Natural killer cell (primary cell): ENCODE measurements around the gene TMEM150A. TPM values are rescaled to one million over a fixed set of nuclear protein-coding genes. Genes with fewer than 3 reads are reported as not detected.

Source experiments
- ATAC-seq, 3 donors: fragments of 150-1000 bp in 2 of 3; fragments of 200-7000 bp in 1 of 3; cut with Tn5 transposase; 1 replicate in 1 of 3; 2 replicates in 2 of 3; pipeline ENCODE4 v1.10.0; 2021; ENCODE audit warnings: mild to moderate bottlenecking in 2 of 3, moderate library complexity in 2 of 3
- DNase-seq, 2 donors: peaks; one replicate each; pipeline versions ENCODE4 v3.0.0 to v3.0.0-alpha.2; 2013 to 2021; ENCODE audit warnings: mixed read lengths in 1 of 2
- H3K27ac ChIP-seq: one replicate; pipeline ENCODE4 v1.5.1; 2013; ENCODE audit warnings: mild to moderate bottlenecking, low read length
- H3K27me3 ChIP-seq: one replicate; pipeline ENCODE4 v1.6.1; 2013; ENCODE audit warnings: low read length; ENCODE audit not compliant: control insufficient read depth, insufficient read depth
- H3K36me3 ChIP-seq: one replicate; pipeline ENCODE4 v1.6.1; 2013; ENCODE audit warnings: low read length; ENCODE audit not compliant: control insufficient read depth, insufficient read depth
- H3K4me1 ChIP-seq: one replicate; pipeline ENCODE4 v1.6.1; 2013; ENCODE audit warnings: low read length; ENCODE audit not compliant: control insufficient read depth, insufficient read depth
- H3K4me3 ChIP-seq: one replicate; pipeline ENCODE4 v1.5.1; 2013; ENCODE audit warnings: low read length
- H3K9me3 ChIP-seq: one replicate; pipeline ENCODE4 v1.6.1; 2013; ENCODE audit warnings: low read length; ENCODE audit not compliant: control insufficient read depth, insufficient read depth
- H3K27ac Mint-ChIP-seq, 2 donors: one replicate each; pipeline ENCODE4 v1.8.0; 2022; ENCODE audit warnings: mild to moderate bottlenecking in 2 of 2, mixed read lengths in 2 of 2, moderate library complexity in 1 of 2
- H3K27me3 Mint-ChIP-seq, 2 donors: one replicate each; pipeline ENCODE4 v1.8.0; 2022; ENCODE audit warnings: low read depth in 2 of 2, mixed read lengths in 2 of 2
- H3K36me3 Mint-ChIP-seq: one replicate; pipeline ENCODE4 v1.8.0; 2022; ENCODE audit warnings: mixed read lengths
- H3K4me1 Mint-ChIP-seq, 2 donors: one replicate each; pipeline ENCODE4 v1.8.0; 2022; ENCODE audit warnings: mixed read lengths in 2 of 2
- H3K4me3 Mint-ChIP-seq: one replicate; pipeline ENCODE4 v1.8.0; 2022; ENCODE audit warnings: mild to moderate bottlenecking, moderate library complexity, mixed read lengths
- H3K9me3 Mint-ChIP-seq, 2 donors: one replicate each; pipeline ENCODE4 v1.8.0; 2022; ENCODE audit warnings: mixed read lengths in 2 of 2
- CTCF ChIP-seq: fragments of 200-600 bp; IDR thresholded peaks from one replicate; pipeline ENCODE4 v1.8.0; 2022; ENCODE audit warnings: antibody characterized with exemption
- WGBS: methylation state at CpG from one replicate; pipeline ENCODE4 v1.1.7; 2013; ENCODE audit warnings: missing lambda C conversion rate; ENCODE audit not compliant: insufficient coverage; 5-methylcytosine and 5-hydroxymethylcytosine counted together
- intact Hi-C: fragments of 100-400 bp; cut with micrococcal nuclease; formaldehyde crosslinking; loops from one replicate; pipeline ENCODE4 v1.14.2; 2022
- total RNA-seq, 4 donors: library from RNA; stranded (reverse); fragments of 120-200 nt in 1 of 4; gene quantifications; one replicate each; pipeline versions ENCODE4 v1.2.3 to v1.2.4, GENCODE V29; 2013 to 2022

TMEM150A gene
- total RNA-seq, 3 donors from 2014 or later (not counting 1 experiment from before 2014, with no cell fraction given) = 10.4 to 13.3 (median 10.9) TPM

DNA sequence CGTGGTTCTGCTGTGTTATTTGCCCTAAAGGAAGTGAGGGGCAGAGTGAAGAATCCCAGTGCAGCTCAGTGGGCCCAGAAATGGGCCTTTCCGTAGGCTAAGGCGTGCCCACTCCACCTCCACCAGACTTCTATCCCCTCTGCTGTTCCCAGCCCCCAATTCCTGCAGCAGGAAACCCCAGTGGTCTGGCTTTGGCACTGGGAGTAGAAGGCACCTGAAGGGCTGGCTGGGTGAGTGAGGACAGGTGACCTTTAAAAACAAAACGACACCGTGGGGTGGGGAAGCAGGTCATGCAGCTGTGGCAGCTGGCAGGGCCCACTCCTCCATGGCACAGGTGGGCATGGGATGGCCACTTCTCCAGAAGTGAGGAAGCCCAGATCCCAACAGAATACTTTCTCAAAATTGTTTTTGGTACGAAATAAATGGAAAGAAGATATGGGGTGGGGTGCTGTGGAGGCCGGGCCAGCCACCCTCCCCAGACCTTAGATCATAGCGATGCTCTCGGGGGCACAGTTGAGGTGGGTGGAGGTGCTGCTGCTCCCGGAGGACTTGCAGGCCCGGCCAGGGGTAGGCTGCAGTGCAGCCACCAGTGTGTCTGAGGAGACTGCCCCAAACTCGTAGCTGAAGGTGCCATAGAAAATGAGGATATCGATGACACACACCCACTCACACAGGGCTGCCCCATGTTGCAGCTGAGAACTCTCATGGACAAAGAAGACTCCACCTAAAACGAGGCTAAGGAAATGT lies 3.7 kb downstream of the TMEM150A start:
- Mint-ChIP-seq H3K36me3 (no peaks in the 10 kb centered on the region), H3K9me3 (no peaks in the 10 kb centered on the region), H3K27ac (peak overlapping the region in 1 of 2 donors; percentile 40), H3K4me1 (peaks cover 39 to 46% of the 10 kb centered on the region in 2 donors), H3K4me3 (no peak overlapping the region), H3K27me3 (no peaks in the 10 kb centered on the region)
- ATAC-seq (no peak), DNase-seq (no peak)
- H3K4me3 ChIP-seq = no peak overlapping the region
- H3K9me3 ChIP-seq = no peaks in the 10 kb centered on the region
- TF ChIP-seq CTCF = no peak
- H3K27me3 ChIP-seq = no peaks in the 10 kb centered on the region
- 94% methylated on average over 13 of the region's 14 CpGs for WGBS
- H3K4me1 ChIP-seq = peaks cover 41% of the 10 kb centered on the region
- peaks cover 18% of the 10 kb centered on the region for H3K36me3 ChIP-seq
- H3K27ac ChIP-seq = no peak overlapping the region
- intact Hi-C loops = no loop called here

GRCh38 chr2:85597241-85597640 lies 5.3 kb downstream of the TMEM150A start:
- Mint-ChIP-seq H3K4me1 (peaks cover 31 to 39% of the 10 kb centered on the region in 2 donors), H3K9me3 (no peaks in the 10 kb centered on the region), H3K27me3 (no peaks in the 10 kb centered on the region), H3K27ac (peak overlapping the region; percentile 96 to 98), H3K4me3 (peak overlapping the region; percentile 99), H3K36me3 (no peaks in the 10 kb centered on the region)
- intact Hi-C loops = no loop called here
- H3K4me1 ChIP-seq = peaks cover 31% of the 10 kb centered on the region
- no peak for DNase-seq
- H3K36me3 ChIP-seq = peaks cover 18% of the 10 kb centered on the region
- H3K27me3 ChIP-seq = no peaks in the 10 kb centered on the region
- no peak for ATAC-seq
- no peak overlapping the region for H3K4me3 ChIP-seq
- 92% methylated on average over 5 of the region's 5 CpGs for WGBS
- no peak for TF ChIP-seq CTCF
- no peak overlapping the region for H3K27ac ChIP-seq
- H3K9me3 ChIP-seq = no peaks in the 10 kb centered on the region

- H3K27me3 Mint-ChIP-seq = no peaks in the 10 kb centered on the region
- H3K4me3 Mint-ChIP-seq = peak overlapping the region; percentile 99
- intact Hi-C loops = no loop called here
- no peak overlapping the region for H3K27ac ChIP-seq
- WGBS = 86% methylated on average over 1 of the region's 3 CpGs
- H3K27ac Mint-ChIP-seq = peak overlapping the region; percentile 96 to 98
- DNase-seq (no peak), ATAC-seq (no peak)
- no peak for TF ChIP-seq CTCF
- H3K4me1 Mint-ChIP-seq = peaks cover 31 to 35% of the 10 kb centered on the region in 2 donors
- no peaks in the 10 kb centered on the region for H3K9me3 Mint-ChIP-seq
- H3K36me3 ChIP-seq = peaks cover 18% of the 10 kb centered on the region
- no peaks in the 10 kb centered on the region for H3K36me3 Mint-ChIP-seq
- no peaks in the 10 kb centered on the region for H3K9me3 ChIP-seq
- H3K27me3 ChIP-seq = no peaks in the 10 kb centered on the region
- no peak overlapping the region for H3K4me3 ChIP-seq
- peaks cover 25% of the 10 kb centered on the region for H3K4me1 ChIP-seq
Observed at GRCh38 chr2:85596486-85597143, 5.9 kb downstream of the TMEM150A start.
